ENCODE results near the gene PIK3C2G. TPM values are rescaled to one million over a fixed set of nuclear protein-coding genes. Genes with fewer than 3 reads are reported as not detected.

Gene PIK3C2G, protein sequence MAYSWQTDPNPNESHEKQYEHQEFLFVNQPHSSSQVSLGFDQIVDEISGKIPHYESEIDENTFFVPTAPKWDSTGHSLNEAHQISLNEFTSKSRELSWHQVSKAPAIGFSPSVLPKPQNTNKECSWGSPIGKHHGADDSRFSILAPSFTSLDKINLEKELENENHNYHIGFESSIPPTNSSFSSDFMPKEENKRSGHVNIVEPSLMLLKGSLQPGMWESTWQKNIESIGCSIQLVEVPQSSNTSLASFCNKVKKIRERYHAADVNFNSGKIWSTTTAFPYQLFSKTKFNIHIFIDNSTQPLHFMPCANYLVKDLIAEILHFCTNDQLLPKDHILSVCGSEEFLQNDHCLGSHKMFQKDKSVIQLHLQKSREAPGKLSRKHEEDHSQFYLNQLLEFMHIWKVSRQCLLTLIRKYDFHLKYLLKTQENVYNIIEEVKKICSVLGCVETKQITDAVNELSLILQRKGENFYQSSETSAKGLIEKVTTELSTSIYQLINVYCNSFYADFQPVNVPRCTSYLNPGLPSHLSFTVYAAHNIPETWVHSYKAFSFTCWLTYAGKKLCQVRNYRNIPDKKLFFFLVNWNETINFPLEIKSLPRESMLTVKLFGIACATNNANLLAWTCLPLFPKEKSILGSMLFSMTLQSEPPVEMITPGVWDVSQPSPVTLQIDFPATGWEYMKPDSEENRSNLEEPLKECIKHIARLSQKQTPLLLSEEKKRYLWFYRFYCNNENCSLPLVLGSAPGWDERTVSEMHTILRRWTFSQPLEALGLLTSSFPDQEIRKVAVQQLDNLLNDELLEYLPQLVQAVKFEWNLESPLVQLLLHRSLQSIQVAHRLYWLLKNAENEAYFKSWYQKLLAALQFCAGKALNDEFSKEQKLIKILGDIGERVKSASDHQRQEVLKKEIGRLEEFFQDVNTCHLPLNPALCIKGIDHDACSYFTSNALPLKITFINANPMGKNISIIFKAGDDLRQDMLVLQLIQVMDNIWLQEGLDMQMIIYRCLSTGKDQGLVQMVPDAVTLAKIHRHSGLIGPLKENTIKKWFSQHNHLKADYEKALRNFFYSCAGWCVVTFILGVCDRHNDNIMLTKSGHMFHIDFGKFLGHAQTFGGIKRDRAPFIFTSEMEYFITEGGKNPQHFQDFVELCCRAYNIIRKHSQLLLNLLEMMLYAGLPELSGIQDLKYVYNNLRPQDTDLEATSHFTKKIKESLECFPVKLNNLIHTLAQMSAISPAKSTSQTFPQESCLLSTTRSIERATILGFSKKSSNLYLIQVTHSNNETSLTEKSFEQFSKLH (N-terminal part only)
- total RNA-seq (2014; rRNA removed) (not detected in 2 replicates), Bru-seq, nascent RNA (percentile 5 among the genes with signal in this experiment), BruChase-seq, experiment 1, labeled RNA remaining after a 6-hour chase (percentile 4 among the genes with signal in this experiment), BruChase-seq, experiment 2, labeled RNA remaining after a 2-hour chase (percentile 4 among the genes with signal in this experiment)
- long read RNA-seq = 0 reads

DNA sequence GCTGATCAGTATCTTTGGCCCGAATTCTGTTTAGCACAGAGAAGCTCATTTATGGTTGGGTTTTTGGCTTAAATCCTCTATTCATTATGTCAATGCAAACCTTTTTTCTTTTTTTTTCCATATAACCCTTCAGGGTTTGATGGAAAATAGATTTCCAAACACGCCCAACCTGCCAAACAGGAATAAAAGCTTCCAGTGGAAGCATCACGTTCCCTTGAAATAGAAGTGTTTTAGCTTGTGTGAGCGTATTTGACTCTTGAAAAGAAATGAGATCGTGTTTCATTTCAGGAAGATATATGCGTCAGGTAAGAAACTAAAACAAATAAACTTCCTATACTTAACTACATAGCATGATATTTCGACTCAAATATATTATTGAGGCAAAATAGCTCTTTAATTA is at the start of gene PIK3C2G:
Gene PIK3C2G, plus strand, starts transcription at position 246 of the 400 bp plus-strand sequence. CDS start 20,564 bp downstream, outside the sequence.
- intact Hi-C loops (cut with micrococcal nuclease) = no loop called here
- Histone ChIP-seq H3K27me3 (ENCODE audit: low read length) (no peaks in the 10 kb centered on the region), H3K4me3 (ENCODE audit: low read length) (no peak within 1 kb of the TSS; the same call in 1 of the 2 replicates), H3K79me2 (ENCODE audit: low read length) (no peaks in the 10 kb centered on the region), H3K4me1 (ENCODE audit: insufficient read depth, low read length) (peaks cover 21% of the 10 kb centered on the region), H3K36me3 (ENCODE audit: low read depth, low read length) (no peaks in the 10 kb centered on the region), H3K9ac (ENCODE audit: low read length) (no peak within 1 kb of the TSS), H3K27ac (ENCODE audit: low read length) (peak within 1 kb of the TSS; percentile 60), H2AFZ (ENCODE audit: low read length) (0 out of 2 replicates have a peak within 1 kb of the TSS, but pooled peaks have one; percentile 28), H3K9me3 (ENCODE audit: low read length) (no peaks in the 10 kb centered on the region), H3K4me2 (ENCODE audit: low read length) (peak within 1 kb of the TSS; percentile 67), H4K20me1 (ENCODE audit: low read length) (no peaks in the 10 kb centered on the region), H3K9me2 (replicated peaks; ENCODE audit: low read length) (no peaks in the 10 kb centered on the region), H3F3A (ENCODE audit: low read length, unreplicated experiment) (no peaks in the 10 kb centered on the region)
- ATAC-seq (peak; percentile 50), DNase-seq (peak; percentile 83)
- no TSS peak for BruUV-seq (replicated peaks)
- POLR2A ChIA-PET (ENCODE audit: unreplicated experiment) = no interaction called here
- TF ChIP-seq EZH2phosphoT487 (IDR thresholded peaks at IDR 0.05; ENCODE audit: borderline replicate concordance, low read length) (no peak), EZH2 (IDR thresholded peaks at IDR 0.05; ENCODE audit: low read length, unreplicated experiment) (no peak)
- TF ChIP-seq, protein P1, sequence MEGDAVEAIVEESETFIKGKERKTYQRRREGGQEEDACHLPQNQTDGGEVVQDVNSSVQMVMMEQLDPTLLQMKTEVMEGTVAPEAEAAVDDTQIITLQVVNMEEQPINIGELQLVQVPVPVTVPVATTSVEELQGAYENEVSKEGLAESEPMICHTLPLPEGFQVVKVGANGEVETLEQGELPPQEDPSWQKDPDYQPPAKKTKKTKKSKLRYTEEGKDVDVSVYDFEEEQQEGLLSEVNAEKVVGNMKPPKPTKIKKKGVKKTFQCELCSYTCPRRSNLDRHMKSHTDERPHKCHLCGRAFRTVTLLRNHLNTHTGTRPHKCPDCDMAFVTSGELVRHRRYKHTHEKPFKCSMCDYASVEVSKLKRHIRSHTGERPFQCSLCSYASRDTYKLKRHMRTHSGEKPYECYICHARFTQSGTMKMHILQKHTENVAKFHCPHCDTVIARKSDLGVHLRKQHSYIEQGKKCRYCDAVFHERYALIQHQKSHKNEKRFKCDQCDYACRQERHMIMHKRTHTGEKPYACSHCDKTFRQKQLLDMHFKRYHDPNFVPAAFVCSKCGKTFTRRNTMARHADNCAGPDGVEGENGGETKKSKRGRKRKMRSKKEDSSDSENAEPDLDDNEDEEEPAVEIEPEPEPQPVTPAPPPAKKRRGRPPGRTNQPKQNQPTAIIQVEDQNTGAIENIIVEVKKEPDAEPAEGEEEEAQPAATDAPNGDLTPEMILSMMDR (conservative IDR thresholded peaks at IDR 0.05; ENCODE audit: low read depth, low read length) = no peak
- CTCF ChIA-PET = no interaction called here

DNA sequence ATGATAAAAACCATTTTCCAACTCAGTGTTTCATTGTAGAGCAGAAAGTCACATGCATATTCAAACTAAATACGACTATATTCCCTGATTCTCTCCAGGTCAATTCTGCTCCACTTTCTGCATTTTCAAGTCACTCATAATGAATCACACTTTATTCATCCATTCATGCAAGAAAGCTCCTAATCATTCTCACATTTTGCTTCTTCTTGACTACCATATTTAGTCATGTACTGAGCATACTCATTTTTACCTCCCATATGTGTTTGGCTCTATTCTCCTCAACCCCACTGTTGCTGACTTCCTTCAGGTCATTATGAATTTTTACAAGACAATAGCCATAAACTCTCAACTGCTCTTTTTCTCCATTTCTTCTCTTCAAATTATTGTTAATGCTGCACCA is 43.4 kb upstream of the PIK3C2G start:
- no peak overlapping the region for H2AFZ ChIP-seq (ENCODE audit: low read length)
- H3K36me3 ChIP-seq (ENCODE audit: low read depth, low read length) = no peaks in the 10 kb centered on the region
- CTCF ChIA-PET = no interaction called here
- H3F3A ChIP-seq (ENCODE audit: low read length, unreplicated experiment) = no peaks in the 10 kb centered on the region
- TF ChIP-seq EZH2phosphoT487 (IDR thresholded peaks at IDR 0.05; ENCODE audit: borderline replicate concordance, low read length) = no peak
- TF ChIP-seq EZH2 (IDR thresholded peaks at IDR 0.05; ENCODE audit: low read length, unreplicated experiment) = no peak
- TF ChIP-seq, protein P1 (conservative IDR thresholded peaks at IDR 0.05; ENCODE audit: low read depth, low read length) = no peak
- H3K9me2 ChIP-seq (replicated peaks; ENCODE audit: low read length) = no peaks in the 10 kb centered on the region
- no peaks in the 10 kb centered on the region for H3K9me3 ChIP-seq (ENCODE audit: low read length)
- no peak for ATAC-seq
- H4K20me1 ChIP-seq (ENCODE audit: low read length) = no peaks in the 10 kb centered on the region
- peak; percentile 5 for DNase-seq
- no peak overlapping the region for H3K9ac ChIP-seq (ENCODE audit: low read length)
- no peak overlapping the region for H3K27ac ChIP-seq (ENCODE audit: low read length)
- no peak overlapping the region for H3K4me2 ChIP-seq (ENCODE audit: low read length)
- no peak overlapping the region for H3K4me3 ChIP-seq (ENCODE audit: low read length)
- POLR2A ChIA-PET (ENCODE audit: unreplicated experiment) = no interaction called here
- no peaks in the 10 kb centered on the region for H3K4me1 ChIP-seq (ENCODE audit: insufficient read depth, low read length)
- intact Hi-C loops (cut with micrococcal nuclease) = no loop called here
- no TSS peak for BruUV-seq (replicated peaks)
- no peaks in the 10 kb centered on the region for H3K27me3 ChIP-seq (ENCODE audit: low read length)
- H3K79me2 ChIP-seq (ENCODE audit: low read length) = no peaks in the 10 kb centered on the region

Data from PC-3 (cell line).